Measurements from ENCODE around the gene BCAM.
"Not testable (repeated sequence)": the region's sequence is repeated elsewhere in the genome, so short reads cannot be mapped to it uniquely, and the experiment has no call there.

The BCAM gene

DNA sequence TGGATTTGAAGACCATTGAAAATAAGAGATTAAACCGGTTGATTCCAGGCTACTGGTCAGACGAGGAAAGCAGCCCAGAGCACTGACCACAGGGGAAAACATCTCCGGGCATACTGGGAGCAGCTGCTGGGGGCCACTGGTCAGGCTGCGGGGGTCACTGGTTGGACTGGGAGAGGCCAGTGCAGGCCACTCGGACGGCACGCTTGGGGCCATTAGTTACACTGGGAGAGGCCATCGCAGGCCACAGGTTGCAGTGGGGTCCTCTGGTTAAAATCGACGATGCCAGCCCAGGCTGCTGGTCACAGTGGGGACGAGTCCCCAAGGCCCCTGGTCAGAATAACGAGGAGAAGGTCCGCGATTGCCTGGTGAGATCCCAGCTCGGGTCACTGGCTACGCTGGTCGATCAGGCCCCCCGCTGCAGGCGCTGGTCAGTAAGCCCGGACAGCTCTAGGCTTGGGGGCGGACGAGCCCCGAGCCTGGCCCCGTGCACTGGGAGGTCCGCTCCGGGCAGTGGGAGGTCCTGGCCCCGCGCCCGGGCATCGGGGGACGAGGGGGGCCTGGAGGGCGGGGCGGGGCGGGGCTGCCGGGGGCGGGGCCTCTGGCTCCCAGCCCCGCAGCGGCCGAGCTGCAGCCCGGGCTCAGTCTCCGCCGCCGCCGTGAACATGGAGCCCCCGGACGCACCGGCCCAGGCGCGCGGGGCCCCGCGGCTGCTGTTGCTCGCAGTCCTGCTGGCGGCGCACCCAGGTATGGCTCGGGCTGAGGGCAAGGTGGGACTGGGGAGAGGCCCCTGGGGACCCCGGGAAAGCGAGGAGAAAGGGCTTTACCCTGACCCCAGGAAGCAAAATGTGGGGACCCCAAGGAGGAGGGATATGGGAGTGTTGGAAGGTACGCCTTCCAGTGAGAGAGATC, at the start of gene BCAM:
BCAM (plus strand) TSS at position 641 of the 909 bp plus-strand sequence; CDS start at position 663, 22 bp downstream.
- ATAC-seq (peak; percentile 20), DNase-seq (peak; percentile 11)

- DNase-seq (no peak), ATAC-seq (no peak)
Measured at GRCh38 chr19:44762038-44762437, 46.9 kb upstream of the BCAM start.

DNA sequence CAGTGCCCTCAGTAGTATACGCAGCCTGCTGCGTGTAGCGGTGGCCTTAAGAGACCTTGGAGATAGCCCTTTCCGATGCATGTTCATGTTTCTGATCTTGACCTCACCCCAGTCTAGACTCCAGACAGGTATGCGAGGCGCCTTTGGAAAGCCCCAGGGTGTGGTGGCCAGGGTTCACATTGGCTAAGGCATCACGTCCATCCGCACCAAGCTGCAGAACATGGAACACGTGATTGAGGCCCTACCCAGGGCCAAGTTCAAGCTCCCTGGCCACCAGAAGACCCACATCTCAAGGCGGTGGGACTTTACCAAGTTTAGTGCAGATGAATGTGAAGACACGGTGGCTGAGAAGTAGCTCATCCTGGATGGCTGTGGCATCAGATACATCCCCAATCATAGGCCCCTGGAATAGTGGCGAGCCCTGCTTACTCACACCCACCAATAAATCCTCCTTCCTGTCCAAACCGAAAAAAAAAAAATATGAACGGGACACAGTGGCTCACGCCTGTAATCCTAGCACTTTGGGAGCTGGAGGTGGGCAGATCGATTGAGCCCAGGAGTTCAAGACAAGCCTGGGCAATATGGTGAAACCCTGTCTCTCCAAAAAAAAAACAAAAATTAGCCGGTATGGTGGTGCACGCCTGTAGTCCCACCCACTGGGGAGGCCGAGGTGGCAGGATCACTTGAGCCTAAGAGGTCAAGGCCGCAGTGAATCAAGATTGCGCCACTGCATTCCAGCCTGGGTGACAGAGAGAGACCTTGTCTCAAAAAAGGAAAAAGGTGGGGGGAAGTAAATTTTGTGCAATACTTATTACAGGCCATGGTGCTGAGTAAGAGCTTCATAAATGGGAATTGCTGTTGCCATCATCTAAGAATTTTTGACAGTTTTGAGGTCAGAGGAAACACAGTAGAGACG, 43.6 kb upstream of the BCAM start:
- DNase-seq (no peak), ATAC-seq (no peak)

GRCh38 chr19:44765949-44766335, 43.0 kb upstream of the BCAM start:
- ATAC-seq = no peak

GRCh38 chr19:44767295-44768180, 41.4 kb upstream of the BCAM start:
- peak; percentile 28 for DNase-seq
- no peak for ATAC-seq

More at GRCh38 chr19:44765949-44766335, 43.0 kb upstream of the BCAM start:
- no peak for DNase-seq

GRCh38 chr19:44770550-44771257, 38.2 kb upstream of the BCAM start:
- ATAC-seq (peak; percentile 100), DNase-seq (peak; percentile 97)

GRCh38 chr19:44772144-44772543, 36.8 kb upstream of the BCAM start:
- ATAC-seq, DNase-seq: not testable (repeated sequence)

DNA sequence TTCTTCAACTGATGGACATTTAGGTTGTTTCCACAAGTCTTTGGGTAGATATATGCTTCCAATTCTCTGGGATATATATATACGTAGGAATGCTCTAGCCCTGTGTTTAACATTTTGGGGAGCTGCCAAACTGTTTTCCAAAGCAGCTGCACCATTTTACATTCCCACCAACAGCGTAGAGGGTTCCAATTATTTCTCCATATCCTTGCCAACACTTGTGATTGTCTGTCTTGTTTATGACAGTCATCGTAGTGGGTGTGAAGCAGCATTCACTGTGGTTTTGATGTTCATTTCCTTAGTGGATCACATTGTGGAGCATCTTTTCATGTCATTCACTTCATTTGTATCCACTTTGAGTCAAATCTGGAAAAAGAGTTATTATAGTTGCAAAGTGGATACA, 35.9 kb upstream of the BCAM start:
- DNase-seq (no peak), ATAC-seq (no peak)

DNA sequence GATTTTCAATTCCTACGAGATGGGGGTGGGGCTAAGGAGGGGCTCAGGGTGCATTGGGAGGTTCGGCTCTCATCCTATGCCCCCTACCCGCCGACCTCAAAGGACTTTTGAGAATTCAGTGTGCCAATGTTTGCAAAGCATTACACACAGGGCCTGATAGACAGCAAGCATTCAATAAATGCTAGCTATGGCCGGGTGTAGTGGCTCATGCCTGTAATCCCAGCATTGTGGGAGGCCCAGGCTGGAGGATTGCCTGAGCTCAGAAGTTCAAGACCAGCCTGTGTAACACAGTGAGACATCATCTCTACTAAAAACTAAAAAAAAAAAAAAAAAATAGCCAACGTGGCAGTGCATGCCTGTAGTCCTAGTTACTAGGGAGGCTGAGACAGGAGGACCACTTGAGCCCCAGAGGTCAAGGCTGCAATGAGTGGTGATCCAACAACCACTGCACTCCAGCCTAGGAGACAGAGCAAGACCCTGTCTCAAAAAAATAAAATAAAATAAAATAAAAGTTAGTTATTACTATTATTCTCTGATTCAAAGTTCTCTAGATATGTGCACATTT, 33.1 kb upstream of the BCAM start:
- ATAC-seq = no peak
- no peak for DNase-seq

DNA sequence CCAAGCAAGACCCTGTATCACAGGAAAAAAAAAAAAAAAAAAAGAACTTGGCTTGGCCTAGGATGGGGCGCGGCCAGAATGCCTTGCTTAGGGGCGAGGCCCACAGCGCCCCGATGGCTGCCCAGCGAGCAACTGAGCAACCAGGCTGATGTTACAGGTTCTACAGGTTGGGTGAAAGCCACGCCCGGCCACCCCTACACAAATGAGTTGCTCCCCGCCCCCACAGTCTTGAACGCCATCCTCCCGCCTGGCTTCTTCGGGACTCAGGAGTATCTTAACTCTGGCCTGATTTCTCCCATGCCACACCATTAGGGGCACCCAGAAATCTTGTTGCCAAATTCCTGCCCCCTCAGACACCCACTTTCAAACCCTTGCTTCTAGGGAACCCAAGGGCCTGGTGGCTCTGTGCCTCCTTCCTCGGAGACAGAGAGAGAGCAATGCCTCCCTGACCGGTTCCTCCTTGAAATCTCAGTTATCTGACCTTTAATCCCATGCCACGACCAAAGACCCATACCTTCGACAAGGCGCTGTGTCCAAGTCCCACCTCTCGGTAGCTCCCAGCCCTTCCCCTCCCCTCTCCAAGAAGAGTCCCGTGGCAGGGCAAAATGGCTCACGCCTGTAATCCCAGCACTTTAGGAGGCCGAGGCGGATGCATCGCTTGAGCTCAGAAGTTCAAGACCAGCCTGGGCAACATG, 32.4 kb upstream of the BCAM start:
- DNase-seq (no peak), ATAC-seq (no peak)

DNA sequence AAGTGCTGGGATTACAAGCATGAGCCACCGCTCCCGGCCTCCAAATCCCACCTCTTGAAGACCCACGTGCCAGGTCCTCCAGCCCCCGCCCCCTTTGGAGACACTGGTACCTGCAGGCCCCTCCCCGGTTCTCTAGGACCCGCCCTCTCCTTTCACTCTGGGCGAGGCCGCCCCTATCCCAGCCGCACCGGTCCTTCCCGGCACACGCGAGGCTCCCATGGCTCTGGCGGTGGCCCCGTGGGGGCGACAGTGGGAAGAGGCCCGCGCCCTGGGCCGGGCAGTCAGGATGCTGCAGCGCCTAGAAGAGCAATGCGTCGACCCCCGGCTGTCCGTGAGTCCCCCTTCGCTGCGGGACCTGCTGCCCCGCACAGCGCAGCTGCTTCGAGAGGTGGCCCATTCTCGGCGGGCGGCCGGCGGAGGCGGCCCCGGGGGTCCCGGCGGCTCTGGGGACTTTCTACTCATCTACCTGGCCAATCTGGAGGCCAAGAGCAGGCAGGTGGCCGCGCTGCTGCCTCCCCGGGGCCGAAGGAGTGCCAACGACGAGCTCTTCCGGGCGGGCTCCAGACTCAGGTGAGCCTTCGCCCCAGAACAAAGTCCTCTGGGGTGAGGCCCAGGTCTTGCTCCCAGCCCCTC, 31.1 kb upstream of the BCAM start, which contains the start of gene CBLC:
CBLC (plus strand) TSS at position 176 of the 633 bp plus-strand sequence; CDS start at position 218, 42 bp downstream.
- peak; percentile 22 for ATAC-seq

DNA sequence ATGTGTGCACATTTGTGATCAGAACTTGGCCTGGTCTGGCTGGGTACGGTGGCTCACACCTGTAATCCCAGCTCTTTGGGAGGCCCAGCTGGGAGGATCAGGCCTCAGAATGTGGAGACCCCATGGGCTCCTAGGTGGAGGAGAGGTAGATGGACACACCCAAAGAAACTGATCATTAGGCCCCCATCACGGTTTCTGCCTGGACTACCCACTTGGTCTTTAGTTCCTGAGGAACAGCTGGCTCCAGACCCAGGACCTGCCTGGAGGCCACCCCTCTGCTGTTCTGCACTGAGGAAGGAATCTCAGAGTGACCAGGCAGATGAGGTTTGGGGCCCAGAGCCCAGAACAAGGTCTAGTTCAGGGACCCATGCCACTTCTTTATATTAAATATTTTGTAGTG, 29.8 kb upstream of the BCAM start:
- no peak for DNase-seq
- ATAC-seq = no peak

More for the DNA sequence above, 31.1 kb upstream of the BCAM start, which contains the start of gene CBLC:
- DNase-seq = no peak

GRCh38 chr19:44781694-44782093, 27.2 kb upstream of the BCAM start:
- not testable (repeated sequence) for ATAC-seq, DNase-seq

GRCh38 chr19:44782729-44783128, 26.2 kb upstream of the BCAM start:
- ATAC-seq = no peak

DNA sequence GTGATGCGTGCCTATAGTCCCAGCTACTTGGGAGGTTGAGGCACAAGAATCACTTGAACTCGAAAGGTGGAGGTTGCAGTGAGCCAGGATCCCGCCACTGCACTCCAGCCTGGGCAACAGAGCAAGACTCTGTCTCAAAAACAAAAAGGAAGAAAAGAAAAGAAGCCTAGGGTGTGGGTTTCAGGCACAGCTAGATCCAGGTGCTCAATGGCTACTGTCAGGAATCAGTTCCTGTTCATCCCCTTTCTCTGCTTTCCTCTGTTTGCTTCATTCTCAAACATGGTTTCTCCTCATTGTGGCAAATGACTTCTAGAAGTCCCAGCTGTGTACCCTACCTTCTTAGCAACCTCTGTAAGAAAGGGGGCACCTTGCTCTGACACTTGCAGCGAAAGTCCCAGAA, 25.4 kb upstream of the BCAM start:
- no peak for ATAC-seq

More at GRCh38 chr19:44782729-44783128, 26.2 kb upstream of the BCAM start:
- DNase-seq = no peak

GRCh38 chr19:44785271-44785670, 23.6 kb upstream of the BCAM start:
- ATAC-seq = no peak
- no peak for DNase-seq

More for the DNA sequence above, 25.4 kb upstream of the BCAM start:
- DNase-seq = no peak

DNA sequence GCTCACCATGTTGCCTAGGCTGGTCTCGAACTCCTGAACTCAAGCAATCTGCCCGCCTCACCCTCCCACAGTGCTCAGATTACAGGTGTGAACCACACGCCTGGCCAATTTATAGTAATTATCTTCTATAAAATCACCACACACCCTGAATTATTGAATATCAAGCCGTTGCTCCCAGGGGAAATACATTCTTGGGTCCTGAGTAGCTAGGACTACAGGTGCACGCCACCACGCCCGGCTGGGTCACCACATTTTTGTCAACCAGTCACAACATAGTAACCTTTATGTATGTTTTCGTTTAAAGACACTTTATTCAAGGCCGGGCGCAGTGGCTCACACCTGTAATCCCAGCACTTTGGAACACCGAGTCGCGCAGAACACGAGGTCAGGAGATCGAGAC, 22.9 kb upstream of the BCAM start:
- no peak for ATAC-seq

DNA sequence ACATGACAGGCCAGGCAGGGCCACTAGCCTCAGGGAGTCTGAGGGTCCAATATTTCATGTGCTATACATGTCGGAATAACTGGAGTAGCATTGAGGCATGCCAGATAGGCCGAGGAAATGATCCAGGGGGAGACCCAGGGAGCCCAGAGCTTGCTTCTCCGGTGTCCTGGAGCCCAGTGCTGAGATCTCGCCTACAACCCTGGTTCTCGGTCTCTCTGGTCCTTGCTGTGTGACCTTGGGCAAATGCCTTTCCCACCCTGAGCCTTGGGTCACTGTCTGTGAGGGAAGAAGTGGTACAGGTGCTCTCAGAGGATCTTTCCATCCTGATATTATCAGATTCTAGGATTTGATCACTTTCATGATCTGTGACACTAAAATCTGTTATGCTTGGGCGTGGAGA, 19.9 kb upstream of the BCAM start:
- DNase-seq (no peak), ATAC-seq (no peak)

More for the DNA sequence above, 22.9 kb upstream of the BCAM start:
- DNase-seq = no peak

DNA sequence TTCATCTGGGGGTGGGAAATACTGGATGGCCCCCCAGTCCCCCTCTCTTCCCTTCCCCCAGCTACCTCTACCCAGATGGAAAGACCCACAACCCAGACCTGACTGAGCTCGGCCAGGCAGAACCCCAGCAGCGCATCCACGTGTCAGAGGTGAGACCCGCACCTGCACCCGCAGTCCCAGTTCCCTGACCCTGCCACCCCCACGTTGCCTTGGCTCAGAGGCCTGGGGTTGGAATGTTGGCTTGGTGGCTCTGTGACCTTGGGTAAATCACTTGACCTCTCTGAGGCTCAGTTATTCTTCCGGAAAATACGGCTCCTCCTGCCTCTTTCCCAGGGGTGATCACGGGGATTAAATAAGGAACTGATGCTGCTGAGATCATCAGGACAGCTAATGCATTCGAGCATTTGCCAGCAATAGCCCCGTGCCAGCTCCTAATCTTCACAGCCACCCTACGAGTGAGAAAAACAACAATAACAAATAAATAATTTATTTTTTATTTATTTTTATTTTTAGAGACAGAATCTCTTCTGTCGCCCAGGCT, 18.9 kb upstream of the BCAM start:
- ATAC-seq (peak; percentile 22), DNase-seq (no peak)
